Epithelial cell of prostate (primary cell): ENCODE results near the gene RASGRP1.

Experiments used
- DNase-seq: peaks from one replicate; pipeline ENCODE4 v3.0.0-alpha.2; 2011; ENCODE audit warnings: low read depth, low spot score
- H3K27ac ChIP-seq: fragments of 450-650 bp; 2 replicates; pipeline ENCODE4 v1.5.1; 2017; ENCODE audit warnings: mild to moderate bottlenecking

Gene RASGRP1

DNA sequence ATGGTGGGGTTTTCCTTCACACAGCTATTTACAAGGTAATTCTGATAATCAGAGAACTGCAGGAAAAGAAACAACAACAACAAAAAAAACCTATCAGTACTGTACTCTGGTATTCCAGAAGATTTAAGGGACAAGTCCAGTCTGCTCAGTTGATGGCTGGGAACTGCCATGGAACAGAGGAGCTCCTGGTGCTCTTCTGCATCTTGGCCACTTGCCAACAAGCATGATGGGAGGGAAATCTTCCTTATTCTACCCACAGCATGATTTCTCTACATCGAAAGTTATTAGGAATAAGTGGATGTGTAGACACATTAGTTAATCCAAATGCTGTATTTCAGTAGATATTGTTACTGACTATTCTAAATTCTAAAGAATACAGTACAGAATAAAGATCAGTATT, 51.7 kb downstream of the RASGRP1 start:
- no peak for DNase-seq
- H3K27ac ChIP-seq: no peak overlapping the region

DNA sequence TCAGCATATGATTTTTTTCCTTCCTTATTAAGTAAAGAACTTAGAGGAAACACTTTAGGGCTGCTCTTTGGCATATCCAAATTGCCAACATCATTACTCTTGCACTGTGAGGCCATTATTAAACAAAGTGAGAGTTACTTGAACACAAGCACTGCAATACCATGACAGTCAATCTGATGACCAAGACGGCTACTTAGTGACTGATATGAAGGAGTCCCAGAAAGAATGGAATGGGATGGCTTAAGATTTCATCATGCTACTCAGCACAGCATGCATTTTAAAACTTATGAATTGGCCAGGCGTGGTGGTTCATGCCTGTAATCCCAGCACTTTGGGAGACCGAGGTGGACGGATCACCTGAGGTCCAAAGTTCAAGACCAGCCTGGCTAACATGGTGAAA, 55.5 kb downstream of the RASGRP1 start:
- no peak for DNase-seq
- no peak overlapping the region for H3K27ac ChIP-seq

DNA sequence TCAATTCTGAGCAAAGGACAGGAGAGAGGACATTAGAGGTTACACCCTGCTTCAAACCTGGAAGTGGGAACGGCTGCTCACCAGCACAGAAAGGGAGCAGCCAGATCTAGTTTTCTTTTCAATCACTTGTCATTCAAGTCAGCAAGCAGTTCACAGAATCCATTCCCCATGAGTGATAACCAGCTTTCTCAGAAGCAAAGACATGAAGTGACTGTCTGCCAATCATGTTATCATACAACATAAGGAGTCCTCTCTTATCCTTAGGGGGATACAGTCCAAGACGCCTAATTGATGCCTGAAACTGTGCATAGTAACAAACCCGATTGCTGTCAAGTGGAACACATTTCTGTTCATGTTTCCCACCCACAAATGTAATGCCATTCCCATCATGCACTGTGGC, 56.0 kb downstream of the RASGRP1 start:
- H3K27ac ChIP-seq: no peak overlapping the region
- DNase-seq: no peak

DNA sequence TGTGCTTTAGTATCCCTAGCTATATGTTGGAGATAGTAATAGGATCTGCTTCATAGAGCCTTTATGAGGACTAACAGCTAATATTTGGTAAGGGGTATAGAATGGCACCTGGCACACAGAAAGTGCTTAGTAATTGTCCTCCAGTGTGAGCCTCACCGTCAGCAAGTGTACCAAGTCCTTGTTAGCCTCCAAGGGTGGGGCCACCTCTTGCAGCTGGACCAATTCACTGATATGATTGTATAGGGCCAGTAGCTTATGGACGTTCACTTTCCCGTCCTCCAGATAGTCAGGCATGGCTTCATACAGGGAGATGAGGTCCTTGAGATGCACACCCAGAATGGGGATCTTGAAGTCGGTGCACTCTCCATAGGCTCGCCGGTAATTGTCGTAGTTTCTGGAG, 57.0 kb downstream of the RASGRP1 start:
- no peak overlapping the region for H3K27ac ChIP-seq

DNA sequence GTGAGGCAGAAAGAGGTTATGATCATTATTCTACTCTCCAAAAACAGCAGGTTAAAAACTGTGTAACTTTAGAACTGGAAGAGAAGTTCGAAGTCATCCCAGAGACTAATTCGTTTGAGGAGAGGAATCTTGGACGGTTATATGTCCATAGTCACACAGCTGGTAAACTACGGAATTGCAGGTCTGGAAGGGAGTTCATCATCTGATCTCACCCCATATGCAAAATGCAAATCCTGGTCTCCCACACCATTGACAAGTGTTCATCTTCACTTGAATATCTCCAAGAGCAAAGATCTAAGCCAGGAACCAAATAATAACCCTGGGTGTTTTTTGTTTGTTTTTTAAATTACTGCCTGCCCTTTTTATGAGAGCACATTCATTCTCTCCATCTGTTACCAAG, 57.6 kb downstream of the RASGRP1 start:
- DNase-seq: no peak
- H3K27ac ChIP-seq: no peak overlapping the region

More for the DNA sequence above, 57.0 kb downstream of the RASGRP1 start:
- no peak for DNase-seq

DNA sequence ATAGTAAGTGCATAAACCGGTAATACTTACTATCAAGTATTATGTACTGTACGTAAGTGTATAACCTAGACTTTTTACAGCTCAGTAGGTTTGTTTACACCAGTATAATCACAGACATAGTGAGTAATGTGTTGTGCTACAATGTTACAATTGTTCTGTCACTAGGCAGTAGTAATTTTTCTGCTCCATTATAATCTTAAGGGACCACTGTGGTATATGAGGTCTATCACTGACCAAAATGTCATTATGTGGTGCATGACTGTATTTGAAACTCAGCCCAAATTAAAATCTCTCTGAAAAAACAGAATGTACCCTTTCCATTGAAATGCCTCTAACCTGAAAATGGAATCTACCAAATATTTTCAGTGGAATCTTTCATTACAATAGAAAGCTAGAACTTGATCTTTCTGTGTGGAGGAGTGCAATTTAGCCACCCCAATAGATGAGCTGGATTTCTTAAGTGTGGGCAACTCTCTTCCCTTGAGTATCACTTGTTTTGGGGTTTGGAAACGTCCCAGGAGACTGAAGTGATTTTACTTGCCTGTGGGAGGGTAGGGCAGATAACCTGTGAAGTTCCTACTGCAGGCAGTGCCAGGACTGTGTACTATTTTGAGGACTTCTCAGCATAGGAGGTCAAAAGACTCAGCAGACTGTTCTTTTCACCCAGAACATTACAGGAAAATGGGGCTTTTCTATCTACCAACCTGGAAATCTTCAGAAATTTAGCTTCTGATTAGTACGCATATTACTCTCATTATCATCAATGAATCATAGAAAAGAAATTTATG, 59.7 kb downstream of the RASGRP1 start:
- H3K27ac ChIP-seq: no peak overlapping the region
- DNase-seq: no peak

DNA sequence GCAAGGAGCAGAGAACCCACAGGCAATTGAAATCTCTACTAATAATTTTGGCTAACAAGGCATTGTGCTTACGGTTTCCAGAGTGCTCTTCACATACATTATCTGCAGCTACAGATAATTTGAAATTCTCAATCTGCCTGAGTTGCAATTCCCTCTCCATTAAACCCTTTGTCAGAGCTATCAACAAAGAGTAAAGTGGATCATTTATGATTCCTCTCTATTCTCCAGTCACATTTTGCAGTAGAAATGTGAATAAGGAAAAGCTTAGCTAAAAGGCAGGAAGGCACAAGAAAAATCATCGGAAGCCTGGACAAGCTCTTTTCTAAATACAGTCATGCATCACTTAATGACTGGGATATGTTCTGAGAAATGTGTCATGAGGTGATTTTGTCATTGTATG, 61.1 kb downstream of the RASGRP1 start:
- H3K27ac ChIP-seq: no peak overlapping the region
- no peak for DNase-seq

DNA sequence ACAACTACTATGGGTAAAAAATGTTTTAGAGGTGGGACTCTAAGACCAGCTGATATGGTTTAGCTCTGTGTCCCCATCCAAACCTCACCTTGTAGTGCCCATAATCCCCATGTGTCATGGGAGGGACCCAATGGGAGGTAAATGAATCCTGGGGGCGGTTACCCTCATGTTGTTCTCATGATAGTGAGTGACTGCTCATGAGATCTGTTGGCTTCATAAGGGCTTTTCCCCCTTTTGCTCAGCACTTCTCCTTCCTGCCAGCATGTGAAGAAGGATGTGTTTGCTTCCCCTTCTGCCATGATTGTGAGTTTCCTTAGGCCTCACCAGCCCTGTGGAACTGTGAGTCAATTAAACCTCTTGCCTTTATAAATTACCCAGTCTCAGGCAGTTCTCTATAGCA, 65.0 kb downstream of the RASGRP1 start:
- no peak overlapping the region for H3K27ac ChIP-seq
- DNase-seq: no peak

DNA sequence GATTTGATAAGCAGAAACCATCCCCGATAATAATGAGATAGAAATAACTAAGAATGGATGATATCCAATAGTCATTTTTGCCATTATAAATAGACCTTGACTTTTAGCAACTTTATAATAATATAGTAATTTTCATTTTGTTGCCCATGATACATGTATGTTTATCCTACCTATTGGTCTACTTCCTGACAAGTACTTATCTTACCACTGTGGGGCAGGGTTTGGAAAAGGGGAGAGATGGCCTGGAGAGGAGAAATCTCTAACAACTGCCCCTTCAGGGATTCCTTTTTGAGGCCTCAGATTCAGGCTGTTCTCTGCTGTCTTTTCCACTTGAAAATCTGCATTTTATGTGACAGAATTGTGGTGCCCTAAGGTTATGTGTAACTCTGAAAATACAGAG, 68.5 kb downstream of the RASGRP1 start:
- no peak overlapping the region for H3K27ac ChIP-seq
- no peak for DNase-seq

DNA sequence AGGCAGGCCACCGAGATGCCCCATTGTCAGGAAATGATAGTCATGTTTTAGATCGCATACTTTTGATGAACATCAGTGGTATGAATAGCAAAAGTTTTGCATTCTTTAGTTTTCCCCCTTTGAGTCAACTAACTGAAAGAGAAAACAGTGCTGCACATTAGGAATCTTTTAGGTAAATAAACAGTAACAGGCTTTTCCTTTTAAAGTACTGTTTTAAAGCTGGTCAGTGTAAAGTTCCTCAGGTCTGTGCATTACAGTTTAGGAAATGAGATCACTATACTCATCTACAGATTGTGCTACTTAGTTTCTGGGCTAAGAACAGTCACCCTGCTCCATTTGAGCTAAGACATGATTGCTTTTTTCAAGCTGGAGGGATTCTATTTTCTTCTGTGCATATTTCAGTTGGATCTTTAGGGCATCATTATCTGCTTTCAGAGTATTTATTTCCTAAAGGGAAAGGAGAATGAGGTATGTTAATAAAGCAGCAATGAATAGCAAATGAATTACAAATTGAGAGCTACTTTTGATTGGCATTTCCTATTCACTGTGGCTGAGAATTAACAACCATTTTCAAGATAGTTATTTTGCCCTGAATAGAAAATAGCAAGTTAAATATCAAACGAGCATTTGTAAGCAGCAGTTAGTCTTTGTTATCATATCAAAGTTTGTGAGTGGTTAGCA, 74.2 kb downstream of the RASGRP1 start:
- no peak for DNase-seq
- H3K27ac ChIP-seq: no peak overlapping the region

DNA sequence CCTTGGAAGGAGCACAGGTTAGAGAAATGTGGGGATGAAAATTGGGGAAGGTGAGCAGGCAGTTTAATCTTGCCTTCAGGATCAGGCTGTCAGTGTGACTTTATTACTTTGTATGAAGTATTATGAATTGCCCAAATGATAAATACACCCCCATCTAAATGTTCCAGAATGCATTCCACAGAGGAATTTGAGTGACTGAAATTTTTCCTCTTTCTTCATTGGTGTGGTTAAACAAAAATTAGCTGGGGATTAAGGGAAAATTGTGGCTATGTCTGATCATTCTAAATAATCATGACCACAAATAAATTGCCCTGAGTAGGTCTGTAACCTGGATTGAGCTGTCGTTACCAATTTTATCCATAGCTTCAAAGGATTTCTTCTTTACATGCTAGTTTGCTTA, 77.2 kb downstream of the RASGRP1 start:
- no peak overlapping the region for H3K27ac ChIP-seq
- no peak for DNase-seq

DNA sequence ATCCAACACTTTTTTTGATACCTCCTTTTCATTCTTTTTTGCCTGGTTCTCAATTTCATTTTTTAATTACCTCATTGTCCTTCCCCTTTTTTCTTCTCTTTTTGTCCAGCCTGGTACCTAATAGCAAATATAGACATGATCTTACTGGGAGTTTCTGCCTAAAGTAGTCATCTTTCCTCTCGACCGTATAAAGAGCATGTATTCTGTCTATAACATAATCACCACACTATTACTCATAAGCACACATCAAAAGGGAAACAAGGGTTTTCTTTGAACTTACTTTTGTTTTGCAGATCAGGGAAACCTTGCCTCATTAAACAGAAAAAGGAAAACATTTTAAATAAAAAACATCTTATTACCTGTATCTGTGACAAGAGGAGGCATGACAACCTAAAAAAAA, 77.7 kb downstream of the RASGRP1 start:
- no peak overlapping the region for H3K27ac ChIP-seq
- DNase-seq: no peak

DNA sequence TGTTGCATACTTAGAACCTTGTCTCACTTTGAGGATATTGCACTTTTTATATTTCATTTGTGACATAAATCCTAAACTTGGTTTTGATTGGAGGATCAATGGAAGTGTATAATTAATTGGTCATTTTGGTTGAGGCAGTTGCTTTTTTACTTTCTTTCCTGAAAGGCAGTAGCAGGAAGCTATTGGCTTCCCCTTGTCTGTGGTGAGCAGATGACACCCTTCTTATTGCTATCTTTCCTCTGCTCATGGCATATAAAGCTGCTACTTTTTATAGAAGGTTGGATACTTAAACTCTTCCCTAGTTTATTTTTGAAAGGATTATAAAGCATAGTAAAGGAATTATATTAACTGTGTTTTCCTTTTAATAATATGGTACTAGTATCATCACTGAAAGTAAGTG, 82.0 kb downstream of the RASGRP1 start:
- DNase-seq: no peak
- no peak overlapping the region for H3K27ac ChIP-seq

DNA sequence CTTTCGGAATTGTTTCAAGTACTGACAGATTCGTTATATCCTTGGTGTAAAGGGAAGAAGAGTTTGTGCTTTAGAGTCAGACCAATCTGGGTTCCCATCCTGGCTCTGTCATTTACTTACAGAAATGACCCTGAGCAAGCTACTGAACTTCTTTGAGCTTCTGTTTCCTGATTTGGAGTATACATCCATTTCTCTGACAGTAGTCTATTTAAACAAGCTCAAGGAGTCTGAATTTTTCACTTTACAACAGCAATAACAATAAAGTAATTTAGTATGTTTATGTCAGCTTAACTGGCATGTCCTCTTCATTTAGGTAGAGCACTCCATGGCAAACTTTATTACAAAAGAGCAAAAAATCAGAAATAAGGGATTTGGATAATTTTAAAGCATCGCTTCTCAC, 82.9 kb downstream of the RASGRP1 start:
- no peak overlapping the region for H3K27ac ChIP-seq

DNA sequence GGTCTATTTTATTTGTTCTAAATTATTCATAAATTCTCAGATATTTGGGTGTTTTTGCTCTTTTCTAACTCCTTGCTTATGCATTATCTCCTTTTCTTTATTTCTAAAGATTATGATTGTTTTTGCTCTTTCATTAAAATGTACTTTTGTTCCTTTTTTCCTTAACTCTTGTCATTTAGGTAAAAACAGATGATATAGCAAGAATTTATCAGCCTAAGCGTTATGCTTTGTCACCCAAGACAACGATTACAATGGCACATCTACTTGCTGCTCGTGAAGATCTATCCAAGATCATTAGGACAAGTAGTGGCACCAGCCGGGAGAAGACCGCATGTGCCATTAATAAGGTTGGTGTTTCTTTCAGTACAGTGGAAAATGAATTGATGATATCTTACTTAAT, 83.5 kb downstream of the RASGRP1 start:
- H3K27ac ChIP-seq: no peak overlapping the region
- DNase-seq: no peak

More for the DNA sequence above, 82.9 kb downstream of the RASGRP1 start:
- DNase-seq: no peak

DNA sequence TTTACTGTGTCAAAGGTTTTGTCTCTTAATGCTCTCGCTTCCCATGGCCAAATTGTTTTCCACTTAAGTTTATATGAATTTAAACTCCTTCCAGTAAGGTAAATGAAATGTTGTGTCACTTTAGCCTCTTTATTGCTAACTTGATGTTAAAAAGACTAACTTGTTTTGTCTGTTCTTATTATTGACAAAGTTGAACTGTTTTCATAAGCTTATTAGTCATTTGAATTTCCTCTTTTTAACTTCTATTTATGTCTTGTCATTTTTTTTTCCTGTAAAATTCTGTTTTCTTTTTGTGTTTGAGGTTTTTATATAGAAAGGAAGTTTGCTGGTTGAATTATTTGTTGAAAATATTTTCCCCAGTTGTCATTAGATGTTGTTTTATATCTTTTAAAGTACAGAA, 84.9 kb downstream of the RASGRP1 start:
- no peak for DNase-seq
- H3K27ac ChIP-seq: no peak overlapping the region

DNA sequence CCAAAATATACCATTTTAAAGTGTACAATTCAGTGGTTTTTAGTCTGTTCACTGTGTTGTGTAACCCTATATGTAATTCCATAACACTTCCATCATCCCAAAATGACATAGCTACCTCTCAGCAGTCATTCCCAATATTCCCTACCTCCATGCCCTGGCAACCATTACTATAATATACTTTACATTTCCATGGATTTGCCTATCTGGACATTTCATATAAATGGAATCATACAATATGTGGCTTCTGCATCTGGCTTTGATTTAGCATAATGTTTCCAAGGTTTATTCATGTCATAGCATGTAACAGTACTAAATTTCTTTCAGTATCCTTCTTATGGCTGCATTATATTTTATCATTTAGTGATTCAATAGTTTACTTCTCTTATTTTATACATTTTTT, 85.3 kb downstream of the RASGRP1 start:
- no peak overlapping the region for H3K27ac ChIP-seq
- no peak for DNase-seq

DNA sequence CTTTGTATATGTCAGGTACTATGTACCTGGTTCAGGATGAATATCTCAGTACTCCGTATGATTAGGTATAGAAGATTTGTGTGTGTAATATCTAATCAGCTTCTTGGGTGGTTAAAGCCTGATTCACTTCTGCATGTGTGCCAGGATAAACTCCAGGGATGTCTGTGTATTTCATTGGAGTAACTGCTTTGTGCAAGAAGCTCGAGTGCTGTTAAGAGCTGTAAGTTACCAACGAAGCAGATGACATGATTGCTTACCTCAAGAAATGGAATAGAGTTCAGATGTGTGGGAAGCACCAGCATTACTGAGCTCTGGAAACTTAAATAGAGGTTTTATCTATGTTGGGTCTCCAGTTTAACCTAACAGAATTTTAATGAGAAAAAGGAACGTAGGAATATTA, 87.0 kb downstream of the RASGRP1 start:
- DNase-seq: no peak
- no peak overlapping the region for H3K27ac ChIP-seq

DNA sequence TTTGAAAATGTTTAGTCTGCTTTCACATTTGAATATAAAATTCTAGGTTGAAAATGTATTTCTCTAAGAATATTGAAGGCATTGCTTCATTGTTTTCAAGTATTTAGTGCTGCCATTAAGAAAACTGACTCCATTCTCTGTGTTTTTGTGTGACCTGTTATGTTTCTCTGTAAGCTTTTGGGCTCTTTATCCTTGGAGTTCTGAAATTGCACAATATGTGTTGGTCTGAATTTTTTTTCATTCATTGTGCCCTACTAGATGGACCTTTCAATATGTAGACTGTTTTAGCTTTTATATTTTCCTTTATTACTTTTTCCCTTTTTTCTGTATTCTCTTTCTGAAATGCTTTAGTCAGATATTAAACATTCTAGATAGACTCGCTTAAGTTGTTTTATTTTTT, 88.5 kb downstream of the RASGRP1 start:
- no peak for DNase-seq
- no peak overlapping the region for H3K27ac ChIP-seq

DNA sequence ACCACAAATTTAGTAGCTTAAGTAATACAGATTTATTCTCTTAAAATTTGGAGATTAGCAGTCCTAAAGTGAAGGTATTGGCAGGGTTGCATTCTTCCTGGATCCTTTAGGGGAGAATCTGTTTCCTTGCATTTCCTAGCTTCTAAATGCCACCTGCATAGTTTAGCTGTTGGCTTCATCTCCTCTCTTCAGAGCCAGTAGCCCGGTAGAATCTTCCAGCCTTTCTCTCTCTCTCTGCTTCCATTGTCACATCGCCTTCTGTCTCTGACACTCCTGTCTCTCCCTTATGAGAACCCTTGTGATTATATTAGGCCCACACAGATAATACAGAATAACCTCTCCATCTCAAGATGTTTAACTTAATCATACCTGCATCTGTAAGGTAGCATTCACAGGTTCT, 89.3 kb downstream of the RASGRP1 start:
- no peak for DNase-seq
- no peak overlapping the region for H3K27ac ChIP-seq

DNA sequence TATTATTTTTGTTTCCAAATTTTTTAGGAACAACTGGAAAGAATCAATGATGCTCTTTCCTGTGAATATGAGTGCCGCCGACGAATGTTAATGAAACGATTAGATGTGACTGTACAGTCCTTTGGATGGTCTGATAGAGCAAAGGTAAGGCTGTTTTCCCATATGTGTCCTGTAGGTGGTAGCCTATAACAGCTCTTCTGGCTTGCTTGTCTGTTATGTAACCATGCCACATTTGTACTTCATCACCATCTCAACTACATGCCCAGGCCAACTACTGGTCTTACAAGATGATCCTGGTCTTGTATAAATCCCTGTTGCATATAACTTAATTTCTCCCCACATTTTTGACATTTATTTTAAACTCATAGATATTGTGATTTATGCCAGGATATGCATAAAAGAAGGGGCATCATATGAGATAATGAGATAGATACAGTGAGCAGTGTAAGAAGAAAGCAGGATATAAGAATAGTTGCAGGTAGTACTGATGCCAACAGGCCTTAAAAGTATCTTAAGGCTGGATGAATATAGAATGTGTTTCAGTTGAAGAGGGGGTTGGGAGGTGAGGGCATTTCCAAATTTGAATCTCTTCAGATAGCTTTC, 90.4 kb downstream of the RASGRP1 start:
- peak; percentile 41 for DNase-seq
- H3K27ac ChIP-seq: no peak overlapping the region

DNA sequence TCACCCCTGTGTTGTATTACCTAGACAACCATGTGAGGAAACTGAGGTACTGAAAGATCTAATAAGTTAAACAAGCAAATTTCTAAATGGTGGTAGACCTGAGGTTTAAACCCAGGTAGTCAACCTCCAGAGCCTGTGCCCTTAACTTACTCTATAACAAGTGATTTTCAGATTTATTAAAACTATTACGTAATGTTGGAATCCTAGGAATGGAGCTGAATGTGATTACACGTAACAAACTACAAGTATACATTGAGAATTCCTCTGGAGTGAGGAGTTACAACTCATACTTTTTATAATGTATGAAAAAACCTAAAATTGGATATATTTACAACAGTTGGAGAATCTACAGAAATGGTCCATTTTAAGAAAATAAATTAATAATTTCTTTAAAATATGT, 92.6 kb downstream of the RASGRP1 start:
- H3K27ac ChIP-seq: no peak overlapping the region

More for the DNA sequence above, 92.6 kb downstream of the RASGRP1 start:
- no peak for DNase-seq
